ENCODE measurements around the gene UPF2. TPM values are rescaled to one million over a fixed set of nuclear protein-coding genes. Genes with fewer than 3 reads are reported as not detected.
"Not testable (repeated sequence)": the region's sequence is repeated elsewhere in the genome, so short reads cannot be mapped to it uniquely, and the experiment has no call there.

The UPF2 gene
- total RNA-seq (10 to 100 TPM; 17.8 to 26.1 TPM), polyA plus RNA-seq (10 to 100 TPM; 16.0 to 27.5 TPM)
- long read RNA-seq, donor 1, partial matches to known transcripts = 3 of 8 reads
- long read RNA-seq, donor 1, other reads (novel, unspliced or antisense) = 5 of 8 reads
- long read RNA-seq, donor 2, full-length matches to known transcripts = 4 of 22 reads
- long read RNA-seq, donor 2, partial matches to known transcripts = 17 of 22 reads
- long read RNA-seq, donor 2, other reads (novel, unspliced or antisense) = 1 of 22 reads

GRCh38 chr10:12042797-12043651 lies at the start of gene UPF2:
UPF2 (minus strand) TSS chr10:12042809; CDS start chr10:12035423, 7,386 bp downstream.
- 4 to 5% methylated on average over 50 to 56 of the region's 56 CpGs for WGBS, 2 donors
- intact Hi-C loops (cut with DNase I) = loop anchor here in 1 of 2 donors (1.0 kb wide), 1 partner anchor 25 kb away; the partner anchor contains the start of gene DHTKD1
- peak within 1 kb of the TSS in 1 of 2 donors; percentile 61 for H3K27ac ChIP-seq (ENCODE audit: low read depth in 1 of 2, low read length in 2 of 2)

GRCh38 chr10:12091421-12091820 lies 48.8 kb upstream of the UPF2 start:
- 97 to 98% methylated on average over 4 of the region's 4 CpGs for WGBS, 2 donors
- Histone ChIP-seq H3K4me3 (ENCODE audit: low read length in 2 of 2) (no peak overlapping the region), H3K9me3 (ENCODE audit: control insufficient read depth, low read length) (no peaks in the 10 kb centered on the region), H3K36me3 (ENCODE audit: control insufficient read depth in 1 of 2, insufficient read depth in 2 of 2, low read length in 1 of 2) (peaks cover 8 to 10% of the 10 kb centered on the region in 2 donors), H3K27me3 (ENCODE audit: control insufficient read depth in 1 of 2, insufficient read depth in 2 of 2, low read length in 1 of 2) (no peaks in the 10 kb centered on the region), H3K27ac (ENCODE audit: low read depth in 1 of 2, low read length in 2 of 2) (no peak overlapping the region), H3K4me1 (ENCODE audit: control insufficient read depth in 1 of 2, insufficient read depth in 2 of 2, low read length in 2 of 2) (no peaks in the 10 kb centered on the region)
- ATAC-seq (ENCODE audit: low FRiP score) (no peak), DNase-seq (no peak)
- intact Hi-C loops (cut with DNase I) = no loop called here

More at GRCh38 chr10:12042797-12043651, at the start of gene UPF2:
- Histone ChIP-seq H3K4me1 (ENCODE audit: control insufficient read depth in 1 of 2, insufficient read depth in 2 of 2, low read length in 2 of 2) (peaks cover 0 to 2% of the 10 kb centered on the region in 2 donors), H3K9me3 (ENCODE audit: control insufficient read depth, low read length) (no peaks in the 10 kb centered on the region), H3K4me3 (ENCODE audit: low read length in 2 of 2) (peak within 1 kb of the TSS; percentile 88 to 98), H3K27me3 (ENCODE audit: control insufficient read depth in 1 of 2, insufficient read depth in 2 of 2, low read length in 1 of 2) (no peaks in the 10 kb centered on the region), H3K36me3 (ENCODE audit: control insufficient read depth in 1 of 2, insufficient read depth in 2 of 2, low read length in 1 of 2) (no peaks in the 10 kb centered on the region)
- ATAC-seq (ENCODE audit: low FRiP score) = peak; percentile 98
- peak; percentile 99 for DNase-seq

- Histone ChIP-seq H3K4me3 (ENCODE audit: low read length in 2 of 2) (no peak overlapping the region), H3K27ac (ENCODE audit: low read depth in 1 of 2, low read length in 2 of 2) (no peak overlapping the region), H3K9me3 (ENCODE audit: control insufficient read depth, low read length) (no peaks in the 10 kb centered on the region), H3K4me1 (ENCODE audit: control insufficient read depth in 1 of 2, insufficient read depth in 2 of 2, low read length in 2 of 2) (no peaks in the 10 kb centered on the region), H3K27me3 (ENCODE audit: control insufficient read depth in 1 of 2, insufficient read depth in 2 of 2, low read length in 1 of 2) (no peaks in the 10 kb centered on the region), H3K36me3 (ENCODE audit: control insufficient read depth in 1 of 2, insufficient read depth in 2 of 2, low read length in 1 of 2) (peaks cover 7 to 8% of the 10 kb centered on the region in 2 donors)
- DNase-seq (no peak), ATAC-seq (ENCODE audit: low FRiP score) (no peak)
- WGBS, 2 donors = 94% methylated on average over 14 of the region's 14 CpGs
- intact Hi-C loops (cut with DNase I) = no loop called here
These were observed 46.3 kb upstream of the UPF2 start for GRCh38 chr10:12088919-12089318.

GRCh38 chr10:12081879-12082557 lies 39.4 kb upstream of the UPF2 start:
- Histone ChIP-seq H3K36me3 (ENCODE audit: control insufficient read depth in 1 of 2, insufficient read depth in 2 of 2, low read length in 1 of 2) (peaks cover 1 to 3% of the 10 kb centered on the region in 2 donors), H3K9me3 (ENCODE audit: control insufficient read depth, low read length) (no peaks in the 10 kb centered on the region), H3K27me3 (ENCODE audit: control insufficient read depth in 1 of 2, insufficient read depth in 2 of 2, low read length in 1 of 2) (no peaks in the 10 kb centered on the region), H3K27ac (ENCODE audit: low read depth in 1 of 2, low read length in 2 of 2) (no peak overlapping the region), H3K4me3 (ENCODE audit: low read length in 2 of 2) (no peak overlapping the region), H3K4me1 (ENCODE audit: control insufficient read depth in 1 of 2, insufficient read depth in 2 of 2, low read length in 2 of 2) (no peaks in the 10 kb centered on the region)
- DNase-seq (no peak), ATAC-seq (ENCODE audit: low FRiP score) (no peak)
- intact Hi-C loops (cut with DNase I) = no loop called here
- WGBS, 2 donors = 70 to 90% methylated on average over 6 of the region's 6 CpGs

GRCh38 chr10:12081470-12081869 lies 38.9 kb upstream of the UPF2 start:
- no peaks in the 10 kb centered on the region for H3K36me3 ChIP-seq (ENCODE audit: control insufficient read depth in 1 of 2, insufficient read depth in 2 of 2, low read length in 1 of 2)

GRCh38 chr10:12077580-12078180 lies 35.1 kb upstream of the UPF2 start:
- Histone ChIP-seq H3K27ac (ENCODE audit: low read depth in 1 of 2, low read length in 2 of 2) (no peak overlapping the region), H3K4me1 (ENCODE audit: control insufficient read depth in 1 of 2, insufficient read depth in 2 of 2, low read length in 2 of 2) (no peaks in the 10 kb centered on the region), H3K9me3 (ENCODE audit: control insufficient read depth, low read length) (no peaks in the 10 kb centered on the region), H3K36me3 (ENCODE audit: control insufficient read depth in 1 of 2, insufficient read depth in 2 of 2, low read length in 1 of 2) (no peaks in the 10 kb centered on the region), H3K27me3 (ENCODE audit: control insufficient read depth in 1 of 2, insufficient read depth in 2 of 2, low read length in 1 of 2) (no peaks in the 10 kb centered on the region), H3K4me3 (ENCODE audit: low read length in 2 of 2) (no peak overlapping the region)
- WGBS, 2 donors = 55 to 61% methylated on average over 9 of the region's 9 CpGs
- no peak for ATAC-seq (ENCODE audit: low FRiP score)
- intact Hi-C loops (cut with DNase I) = no loop called here
- DNase-seq = no peak

More at GRCh38 chr10:12081470-12081869, 38.9 kb upstream of the UPF2 start:
- no peak overlapping the region for H3K27ac ChIP-seq (ENCODE audit: low read depth in 1 of 2, low read length in 2 of 2)
- DNase-seq (no peak), ATAC-seq (ENCODE audit: low FRiP score) (no peak)
- 78 to 89% methylated on average over 8 of the region's 8 CpGs for WGBS, 2 donors
- intact Hi-C loops (cut with DNase I) = no loop called here
- no peaks in the 10 kb centered on the region for H3K9me3 ChIP-seq (ENCODE audit: control insufficient read depth, low read length)
- H3K27me3 ChIP-seq (ENCODE audit: control insufficient read depth in 1 of 2, insufficient read depth in 2 of 2, low read length in 1 of 2) = no peaks in the 10 kb centered on the region
- H3K4me3 ChIP-seq (ENCODE audit: low read length in 2 of 2) = no peak overlapping the region
- H3K4me1 ChIP-seq (ENCODE audit: control insufficient read depth in 1 of 2, insufficient read depth in 2 of 2, low read length in 2 of 2) = no peaks in the 10 kb centered on the region

- DNase-seq = no peak
- intact Hi-C loops (cut with DNase I) = no loop called here
- Histone ChIP-seq H3K36me3 (ENCODE audit: control insufficient read depth in 1 of 2, insufficient read depth in 2 of 2, low read length in 1 of 2) (no peaks in the 10 kb centered on the region), H3K4me1 (ENCODE audit: control insufficient read depth in 1 of 2, insufficient read depth in 2 of 2, low read length in 2 of 2) (peaks cover 0 to 3% of the 10 kb centered on the region in 2 donors), H3K27ac (ENCODE audit: low read depth in 1 of 2, low read length in 2 of 2) (no peak overlapping the region), H3K4me3 (ENCODE audit: low read length in 2 of 2) (no peak overlapping the region), H3K27me3 (ENCODE audit: control insufficient read depth in 1 of 2, insufficient read depth in 2 of 2, low read length in 1 of 2) (no peaks in the 10 kb centered on the region), H3K9me3 (ENCODE audit: control insufficient read depth, low read length) (no peaks in the 10 kb centered on the region)
- no peak for ATAC-seq (ENCODE audit: low FRiP score)
- WGBS, 2 donors = 63 to 75% methylated on average over 4 of the region's 4 CpGs
These were observed 30.9 kb upstream of the UPF2 start for GRCh38 chr10:12073526-12073925.

GRCh38 chr10:12071441-12071840 lies 28.8 kb upstream of the UPF2 start:
- H3K36me3 ChIP-seq (ENCODE audit: control insufficient read depth in 1 of 2, insufficient read depth in 2 of 2, low read length in 1 of 2); H3K4me1 ChIP-seq (ENCODE audit: control insufficient read depth in 1 of 2, insufficient read depth in 2 of 2, low read length in 2 of 2); H3K27me3 ChIP-seq (ENCODE audit: control insufficient read depth in 1 of 2, insufficient read depth in 2 of 2, low read length in 1 of 2); DNase-seq; H3K27ac ChIP-seq (ENCODE audit: low read depth in 1 of 2, low read length in 2 of 2); H3K4me3 ChIP-seq (ENCODE audit: low read length in 2 of 2); ATAC-seq (ENCODE audit: low FRiP score); H3K9me3 ChIP-seq (ENCODE audit: control insufficient read depth, low read length); intact Hi-C loops (cut with DNase I): not testable (repeated sequence)
- 95 to 97% methylated on average over 15 of the region's 15 CpGs for WGBS, 2 donors

All from aorta (tissue), 5 donors.